ENCODE results near the gene FXYD7.

DNA sequence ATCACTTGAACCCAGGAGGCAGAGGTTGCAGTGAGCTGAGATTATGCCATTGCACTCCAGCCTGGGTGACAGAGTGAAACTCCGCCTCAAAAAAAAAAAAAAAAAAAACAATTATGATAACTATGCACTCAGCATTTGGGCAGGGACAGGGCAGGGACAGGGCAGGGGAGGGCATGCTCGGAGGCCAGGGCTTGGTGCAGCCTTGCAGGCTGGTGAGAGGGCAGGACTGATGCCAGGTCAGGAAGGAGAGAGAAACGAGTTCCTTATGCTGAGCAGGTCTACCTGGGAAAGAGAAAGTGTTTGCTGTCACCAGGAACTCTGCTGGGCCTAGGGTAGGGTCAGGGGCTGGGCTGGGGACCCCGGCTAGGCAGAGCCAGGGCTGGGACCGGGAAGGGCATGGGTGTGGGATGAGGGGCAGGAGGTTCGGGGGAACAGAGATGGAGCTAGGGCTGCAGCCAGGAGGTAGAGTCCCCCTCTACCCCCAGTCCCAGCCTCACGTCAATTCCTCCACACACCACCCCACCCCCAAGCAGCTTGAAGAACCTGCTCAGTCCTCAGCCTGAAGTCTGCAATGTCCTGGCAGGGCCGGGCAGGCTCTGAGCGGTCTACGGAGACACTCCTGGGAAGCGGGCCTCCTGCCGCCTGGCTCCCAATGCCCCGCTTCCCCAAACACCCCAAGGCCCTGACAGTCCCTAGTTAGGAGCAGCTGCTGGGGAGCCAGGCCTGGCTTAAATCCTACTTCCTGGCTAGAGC is 24.6 kb upstream of the FXYD7 start:
- TF ChIP-seq, protein P1, sequence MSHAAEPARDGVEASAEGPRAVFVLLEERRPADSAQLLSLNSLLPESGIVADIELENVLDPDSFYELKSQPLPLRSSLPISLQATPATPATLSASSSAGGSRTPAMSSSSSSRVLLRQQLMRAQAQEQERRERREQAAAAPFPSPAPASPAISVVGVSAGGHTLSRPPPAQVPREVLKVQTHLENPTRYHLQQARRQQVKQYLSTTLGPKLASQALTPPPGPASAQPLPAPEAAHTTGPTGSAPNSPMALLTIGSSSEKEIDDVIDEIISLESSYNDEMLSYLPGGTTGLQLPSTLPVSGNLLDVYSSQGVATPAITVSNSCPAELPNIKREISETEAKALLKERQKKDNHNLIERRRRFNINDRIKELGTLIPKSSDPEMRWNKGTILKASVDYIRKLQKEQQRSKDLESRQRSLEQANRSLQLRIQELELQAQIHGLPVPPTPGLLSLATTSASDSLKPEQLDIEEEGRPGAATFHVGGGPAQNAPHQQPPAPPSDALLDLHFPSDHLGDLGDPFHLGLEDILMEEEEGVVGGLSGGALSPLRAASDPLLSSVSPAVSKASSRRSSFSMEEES (CRISPR knock-in tag; IDR thresholded peaks at IDR 0.05) = no peak
- TF ChIP-seq ZNF146 (CRISPR knock-in tag; IDR thresholded peaks at IDR 0.05; ENCODE audit: unreplicated experiment) (no peak), HNRNPLL (IDR thresholded peaks at IDR 0.05; ENCODE audit: low read depth, low read length, poor library complexity, severe bottlenecking) (no peak), RBBP5 (IDR thresholded peaks at IDR 0.05; ENCODE audit: borderline replicate concordance, insufficient read depth, low read length, poor library complexity, severe bottlenecking) (no peak)
- TF ChIP-seq, protein P2, sequence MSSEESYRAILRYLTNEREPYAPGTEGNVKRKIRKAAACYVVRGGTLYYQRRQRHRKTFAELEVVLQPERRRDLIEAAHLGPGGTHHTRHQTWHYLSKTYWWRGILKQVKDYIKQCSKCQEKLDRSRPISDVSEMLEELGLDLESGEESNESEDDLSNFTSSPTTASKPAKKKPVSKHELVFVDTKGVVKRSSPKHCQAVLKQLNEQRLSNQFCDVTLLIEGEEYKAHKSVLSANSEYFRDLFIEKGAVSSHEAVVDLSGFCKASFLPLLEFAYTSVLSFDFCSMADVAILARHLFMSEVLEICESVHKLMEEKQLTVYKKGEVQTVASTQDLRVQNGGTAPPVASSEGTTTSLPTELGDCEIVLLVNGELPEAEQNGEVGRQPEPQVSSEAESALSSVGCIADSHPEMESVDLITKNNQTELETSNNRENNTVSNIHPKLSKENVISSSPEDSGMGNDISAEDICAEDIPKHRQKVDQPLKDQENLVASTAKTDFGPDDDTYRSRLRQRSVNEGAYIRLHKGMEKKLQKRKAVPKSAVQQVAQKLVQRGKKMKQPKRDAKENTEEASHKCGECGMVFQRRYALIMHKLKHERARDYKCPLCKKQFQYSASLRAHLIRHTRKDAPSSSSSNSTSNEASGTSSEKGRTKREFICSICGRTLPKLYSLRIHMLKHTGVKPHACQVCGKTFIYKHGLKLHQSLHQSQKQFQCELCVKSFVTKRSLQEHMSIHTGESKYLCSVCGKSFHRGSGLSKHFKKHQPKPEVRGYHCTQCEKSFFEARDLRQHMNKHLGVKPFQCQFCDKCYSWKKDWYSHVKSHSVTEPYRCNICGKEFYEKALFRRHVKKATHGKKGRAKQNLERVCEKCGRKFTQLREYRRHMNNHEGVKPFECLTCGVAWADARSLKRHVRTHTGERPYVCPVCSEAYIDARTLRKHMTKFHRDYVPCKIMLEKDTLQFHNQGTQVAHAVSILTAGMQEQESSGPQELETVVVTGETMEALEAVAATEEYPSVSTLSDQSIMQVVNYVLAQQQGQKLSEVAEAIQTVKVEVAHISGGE (CRISPR knock-in tag; IDR thresholded peaks at IDR 0.05) = no peak
- TF ChIP-seq, protein P3, sequence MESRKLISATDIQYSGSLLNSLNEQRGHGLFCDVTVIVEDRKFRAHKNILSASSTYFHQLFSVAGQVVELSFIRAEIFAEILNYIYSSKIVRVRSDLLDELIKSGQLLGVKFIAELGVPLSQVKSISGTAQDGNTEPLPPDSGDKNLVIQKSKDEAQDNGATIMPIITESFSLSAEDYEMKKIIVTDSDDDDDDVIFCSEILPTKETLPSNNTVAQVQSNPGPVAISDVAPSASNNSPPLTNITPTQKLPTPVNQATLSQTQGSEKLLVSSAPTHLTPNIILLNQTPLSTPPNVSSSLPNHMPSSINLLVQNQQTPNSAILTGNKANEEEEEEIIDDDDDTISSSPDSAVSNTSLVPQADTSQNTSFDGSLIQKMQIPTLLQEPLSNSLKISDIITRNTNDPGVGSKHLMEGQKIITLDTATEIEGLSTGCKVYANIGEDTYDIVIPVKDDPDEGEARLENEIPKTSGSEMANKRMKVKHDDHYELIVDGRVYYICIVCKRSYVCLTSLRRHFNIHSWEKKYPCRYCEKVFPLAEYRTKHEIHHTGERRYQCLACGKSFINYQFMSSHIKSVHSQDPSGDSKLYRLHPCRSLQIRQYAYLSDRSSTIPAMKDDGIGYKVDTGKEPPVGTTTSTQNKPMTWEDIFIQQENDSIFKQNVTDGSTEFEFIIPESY (CRISPR knock-in tag; IDR thresholded peaks at IDR 0.05) = no peak
- TF ChIP-seq, protein P4, sequence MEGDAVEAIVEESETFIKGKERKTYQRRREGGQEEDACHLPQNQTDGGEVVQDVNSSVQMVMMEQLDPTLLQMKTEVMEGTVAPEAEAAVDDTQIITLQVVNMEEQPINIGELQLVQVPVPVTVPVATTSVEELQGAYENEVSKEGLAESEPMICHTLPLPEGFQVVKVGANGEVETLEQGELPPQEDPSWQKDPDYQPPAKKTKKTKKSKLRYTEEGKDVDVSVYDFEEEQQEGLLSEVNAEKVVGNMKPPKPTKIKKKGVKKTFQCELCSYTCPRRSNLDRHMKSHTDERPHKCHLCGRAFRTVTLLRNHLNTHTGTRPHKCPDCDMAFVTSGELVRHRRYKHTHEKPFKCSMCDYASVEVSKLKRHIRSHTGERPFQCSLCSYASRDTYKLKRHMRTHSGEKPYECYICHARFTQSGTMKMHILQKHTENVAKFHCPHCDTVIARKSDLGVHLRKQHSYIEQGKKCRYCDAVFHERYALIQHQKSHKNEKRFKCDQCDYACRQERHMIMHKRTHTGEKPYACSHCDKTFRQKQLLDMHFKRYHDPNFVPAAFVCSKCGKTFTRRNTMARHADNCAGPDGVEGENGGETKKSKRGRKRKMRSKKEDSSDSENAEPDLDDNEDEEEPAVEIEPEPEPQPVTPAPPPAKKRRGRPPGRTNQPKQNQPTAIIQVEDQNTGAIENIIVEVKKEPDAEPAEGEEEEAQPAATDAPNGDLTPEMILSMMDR (IDR thresholded peaks at IDR 0.05 in 2 of 3, conservative IDR thresholded peaks at IDR 0.05 in 1 of 3; ENCODE audit: insufficient read depth in 2 of 3, low read depth in 1 of 3, low read length in 3 of 3) = no peak
